Breast epithelium (tissue), 4 donors: ENCODE results near the gene UST. TPM values are rescaled to one million over a fixed set of nuclear protein-coding genes. Genes with fewer than 3 reads are reported as not detected.
"Not testable (repeated sequence)": the region's sequence is repeated elsewhere in the genome, so short reads cannot be mapped to it uniquely, and the experiment has no call there.

ENCODE experiments used
- DNase-seq, 2 donors: peaks; one replicate each; pipeline ENCODE4 v3.0.0-alpha.2; 2019; ENCODE audit warnings: low spot score in 2 of 2
- H3K27ac ChIP-seq, 2 donors: fragments of 200-600 bp; sonication (generic) in 1 of 2; one replicate each; pipeline ENCODE4 v1.5.1; 2016 to 2019; ENCODE audit warnings: mild to moderate bottlenecking in 1 of 2
- H3K27me3 ChIP-seq, 2 donors: fragments of 200-600 bp; sonication (generic) in 1 of 2; one replicate each; pipeline versions ENCODE4 v1.5.1 to v1.6.0; 2017 to 2019; ENCODE audit warnings: control low read depth in 1 of 2, mild to moderate bottlenecking in 1 of 2
- H3K36me3 ChIP-seq: fragments of 200-600 bp; one replicate; pipeline ENCODE4 v1.5.1; 2019
- H3K4me1 ChIP-seq, 2 donors: fragments of 200-600 bp; sonication (generic); one replicate each; pipeline ENCODE4 v1.5.1; 2016 to 2019; ENCODE audit warnings: control low read depth in 1 of 2
- H3K4me3 ChIP-seq, 3 donors: fragments of 200-600 bp; sonication (generic); 1 replicate in 2 of 3; 2 replicates in 1 of 3; pipeline ENCODE4 v1.5.1; 2016 to 2019; ENCODE audit warnings: mild to moderate bottlenecking in 3 of 3, moderate library complexity in 2 of 3
- H3K9me3 ChIP-seq, 2 donors: fragments of 200-600 bp; sonication (generic) in 1 of 2; one replicate each; pipeline ENCODE4 v1.5.1; 2016 to 2019; ENCODE audit warnings: control low read depth in 1 of 2
- CTCF ChIP-seq, 3 donors: fragments of 450-650 bp; IDR thresholded peaks; one replicate each; pipeline ENCODE4 v1.5.1; 2016 to 2017; ENCODE audit warnings: antibody characterized with exemption in 3 of 3, mild to moderate bottlenecking in 3 of 3, moderate library complexity in 3 of 3
- POLR2A ChIP-seq: fragments of 450-650 bp; IDR thresholded peaks from one replicate; pipeline ENCODE4 v1.6.1; 2016; ENCODE audit warnings: antibody characterized with exemption, mild to moderate bottlenecking, moderate library complexity
- POLR2AphosphoS5 ChIP-seq, 3 donors: sonication (generic); formaldehyde crosslinking; IDR thresholded peaks; one replicate each; pipeline ENCODE4 v1.6.1; 2017; ENCODE audit warnings: antibody characterized with exemption in 3 of 3
- intact Hi-C: fragments of 100-400 bp; cut with DNase I; formaldehyde crosslinking; loops from one replicate; pipeline ENCODE4 v1.15.1; 2023; ENCODE audit warnings: low total_unique reads
- total RNA-seq, 3 donors: library from RNA; depleted of rRNA; stranded (reverse); fragments of >200 nt; gene quantifications; one replicate each; pipeline ENCODE4 v1.1.0, GENCODE V29; 2016

UST gene
- total RNA-seq, 3 donors from 2014 or later: 10.5 to 28.8 (median 13.2) TPM

GRCh38 chr6:148873868-148874267 is 127.0 kb downstream of the UST start:
- Histone ChIP-seq H3K9me3 (no peaks in the 10 kb centered on the region), H3K4me1 (no peaks in the 10 kb centered on the region), H3K27me3 (no peaks in the 10 kb centered on the region), H3K4me3 (no peak overlapping the region), H3K27ac (no peak overlapping the region), H3K36me3 (no peaks in the 10 kb centered on the region)
- no peak for TF ChIP-seq POLR2AphosphoS5 (IDR thresholded peaks at IDR 0.05)
- no peak for TF ChIP-seq POLR2A
- TF ChIP-seq CTCF (IDR thresholded peaks at IDR 0.05): no peak
- no peak for DNase-seq
- intact Hi-C loops: no loop called here

- Histone ChIP-seq H3K36me3 (no peaks in the 10 kb centered on the region), H3K9me3 (no peaks in the 10 kb centered on the region), H3K4me1 (no peaks in the 10 kb centered on the region), H3K4me3 (no peak overlapping the region), H3K27me3 (no peaks in the 10 kb centered on the region), H3K27ac (no peak overlapping the region)
- intact Hi-C loops: no loop called here
- TF ChIP-seq CTCF (IDR thresholded peaks at IDR 0.05) (no peak), POLR2A (no peak), POLR2AphosphoS5 (IDR thresholded peaks at IDR 0.05) (no peak)
- DNase-seq: no peak
These were observed 128.0 kb downstream of the UST start for GRCh38 chr6:148874698-148875293.

GRCh38 chr6:148878683-148879082 is 131.9 kb downstream of the UST start:
- H3K9me3 ChIP-seq: no peaks in the 10 kb centered on the region
- no peak overlapping the region for H3K27ac ChIP-seq
- H3K4me1 ChIP-seq: no peaks in the 10 kb centered on the region
- no peak overlapping the region for H3K4me3 ChIP-seq
- TF ChIP-seq POLR2AphosphoS5 (IDR thresholded peaks at IDR 0.05) (no peak), CTCF (IDR thresholded peaks at IDR 0.05) (no peak), POLR2A (no peak)
- intact Hi-C loops: no loop called here
- no peaks in the 10 kb centered on the region for H3K36me3 ChIP-seq
- no peak for DNase-seq
- no peaks in the 10 kb centered on the region for H3K27me3 ChIP-seq

- H3K4me1 ChIP-seq, H3K36me3 ChIP-seq, H3K9me3 ChIP-seq, H3K27me3 ChIP-seq, H3K4me3 ChIP-seq, intact Hi-C loops, DNase-seq, H3K27ac ChIP-seq: not testable (repeated sequence)
These were observed 133.9 kb downstream of the UST start for GRCh38 chr6:148880742-148881141.

DNA sequence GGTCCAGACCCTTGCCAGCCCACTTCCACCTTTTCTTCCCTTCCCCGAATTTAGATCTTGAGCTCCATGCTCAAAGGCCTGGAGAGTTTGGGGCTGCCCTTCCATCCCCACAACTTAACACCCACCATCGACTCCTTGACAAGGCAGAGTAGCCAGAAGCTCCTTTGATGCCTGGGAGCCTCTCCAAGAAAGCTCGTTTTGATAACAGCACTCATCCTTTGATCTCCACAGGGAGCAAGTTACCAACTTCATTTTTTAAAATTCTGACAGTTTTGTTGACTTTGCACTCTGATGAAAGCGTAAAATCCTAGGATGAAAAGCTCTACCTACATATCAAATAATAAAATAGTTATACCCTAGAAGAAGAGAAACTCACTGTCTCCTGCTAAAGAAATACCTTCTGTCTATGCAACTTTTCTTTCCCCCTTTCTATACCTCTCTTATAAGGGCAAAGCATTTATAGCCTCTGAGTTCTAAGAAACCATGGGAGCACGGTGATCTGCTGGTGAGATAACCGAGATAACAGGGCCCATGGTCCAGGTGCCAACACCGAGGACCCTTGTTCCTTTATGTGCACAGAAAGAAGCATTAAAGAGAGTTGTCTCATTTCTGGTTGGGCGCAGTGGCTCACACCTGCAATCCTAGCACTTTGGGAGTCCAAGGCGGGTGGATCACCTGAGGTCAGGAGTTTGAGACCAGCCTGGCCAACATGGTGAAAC is 134.9 kb downstream of the UST start:
- Histone ChIP-seq H3K27ac (no peak overlapping the region), H3K4me1 (peaks cover 0 to 5% of the 10 kb centered on the region in 2 donors), H3K27me3 (no peaks in the 10 kb centered on the region), H3K4me3 (no peak overlapping the region), H3K36me3 (no peaks in the 10 kb centered on the region), H3K9me3 (no peaks in the 10 kb centered on the region)
- intact Hi-C loops: no loop called here
- TF ChIP-seq POLR2A (no peak), POLR2AphosphoS5 (IDR thresholded peaks at IDR 0.05) (no peak), CTCF (IDR thresholded peaks at IDR 0.05) (no peak)
- DNase-seq: no peak
